Loucy (cell line): Measurements from ENCODE around the gene LSM3.

Experiments
- H2AFZ ChIP-seq: fragments of 200-600 bp; sonication (generic); 2 replicates; pipeline ENCODE4 v1.6.0; 2016; ENCODE audit warnings: antibody characterized with exemption, mild to moderate bottlenecking, low read length, moderate library complexity
- H3F3A ChIP-seq: fragments of 200-600 bp; 2 replicates; pipeline ENCODE4 v1.6.0; 2016; ENCODE audit warnings: antibody characterized with exemption, low read depth, mild to moderate bottlenecking
- H3K27me3 ChIP-seq: fragments of 200-600 bp; sonication (generic); 2 replicates; pipeline ENCODE4 v1.6.1; 2014; ENCODE audit warnings: low read length, mild to moderate bottlenecking; ENCODE audit not compliant: insufficient read depth, poor library complexity, severe bottlenecking
- H3K36me3 ChIP-seq: fragments of 200-600 bp; sonication (generic); 2 replicates; pipeline ENCODE4 v1.6.1; 2016; ENCODE audit warnings: low read length; ENCODE audit not compliant: insufficient read depth
- H3K4me1 ChIP-seq: fragments of 200-600 bp; sonication (generic); 2 replicates; pipeline ENCODE4 v1.5.1; 2014; ENCODE audit warnings: low read length, mild to moderate bottlenecking; ENCODE audit not compliant: insufficient read depth, poor library complexity, severe bottlenecking
- H3K4me2 ChIP-seq: fragments of 200-600 bp; sonication (generic); 2 replicates; pipeline ENCODE4 v1.6.0; 2014; ENCODE audit warnings: antibody characterized with exemption, low read length, low read depth, mild to moderate bottlenecking; ENCODE audit not compliant: poor library complexity, severe bottlenecking
- H3K4me3 ChIP-seq: fragments of 200-600 bp; sonication (generic); 2 replicates; pipeline ENCODE4 v1.5.1; 2014; ENCODE audit warnings: low read length, mild to moderate bottlenecking, mixed read lengths; ENCODE audit not compliant: poor library complexity, severe bottlenecking
- H3K79me2 ChIP-seq: fragments of 200-600 bp; sonication (generic); 2 replicates; pipeline ENCODE4 v1.6.1; 2014; ENCODE audit warnings: low read length; ENCODE audit not compliant: insufficient read depth
- H3K9ac ChIP-seq: fragments of 200-600 bp; sonication (generic); 2 replicates; pipeline ENCODE4 v1.6.0; 2014; ENCODE audit warnings: mild to moderate bottlenecking, low read depth, low read length, moderate library complexity; ENCODE audit not compliant: poor library complexity, severe bottlenecking
- H3K9me2 ChIP-seq: fragments of 200-600 bp; sonication (generic); replicated peaks from 2 replicates; pipeline ENCODE4 v1.6.1; 2016; ENCODE audit warnings: low read depth, low read length, mixed read lengths
- H3K9me3 ChIP-seq: fragments of 200-600 bp; sonication (generic); 2 replicates; pipeline ENCODE4 v1.6.1; 2014; ENCODE audit warnings: mild to moderate bottlenecking, antibody characterized with exemption, low read length, low read depth; ENCODE audit not compliant: insufficient read depth
- H4K20me1 ChIP-seq: fragments of 200-600 bp; sonication (generic); 2 replicates; pipeline ENCODE4 v1.6.0; 2014; ENCODE audit warnings: antibody characterized with exemption, low read length, mild to moderate bottlenecking; ENCODE audit not compliant: insufficient read depth, poor library complexity, severe bottlenecking
- EZH2phosphoT487 ChIP-seq: fragments of 200-600 bp; IDR thresholded peaks from 2 replicates; pipeline ENCODE4 v1.6.1; 2018; ENCODE audit warnings: antibody characterized with exemption, mild to moderate bottlenecking, moderate library complexity, borderline replicate concordance
- TF ChIP-seq, protein P1 (sequence below): fragments of 200-600 bp; sonication (generic); conservative IDR thresholded peaks from 2 replicates; pipeline ENCODE4 v1.5.1; 2014; ENCODE audit warnings: mild to moderate bottlenecking, antibody characterized with exemption, low read length

Gene LSM3

DNA sequence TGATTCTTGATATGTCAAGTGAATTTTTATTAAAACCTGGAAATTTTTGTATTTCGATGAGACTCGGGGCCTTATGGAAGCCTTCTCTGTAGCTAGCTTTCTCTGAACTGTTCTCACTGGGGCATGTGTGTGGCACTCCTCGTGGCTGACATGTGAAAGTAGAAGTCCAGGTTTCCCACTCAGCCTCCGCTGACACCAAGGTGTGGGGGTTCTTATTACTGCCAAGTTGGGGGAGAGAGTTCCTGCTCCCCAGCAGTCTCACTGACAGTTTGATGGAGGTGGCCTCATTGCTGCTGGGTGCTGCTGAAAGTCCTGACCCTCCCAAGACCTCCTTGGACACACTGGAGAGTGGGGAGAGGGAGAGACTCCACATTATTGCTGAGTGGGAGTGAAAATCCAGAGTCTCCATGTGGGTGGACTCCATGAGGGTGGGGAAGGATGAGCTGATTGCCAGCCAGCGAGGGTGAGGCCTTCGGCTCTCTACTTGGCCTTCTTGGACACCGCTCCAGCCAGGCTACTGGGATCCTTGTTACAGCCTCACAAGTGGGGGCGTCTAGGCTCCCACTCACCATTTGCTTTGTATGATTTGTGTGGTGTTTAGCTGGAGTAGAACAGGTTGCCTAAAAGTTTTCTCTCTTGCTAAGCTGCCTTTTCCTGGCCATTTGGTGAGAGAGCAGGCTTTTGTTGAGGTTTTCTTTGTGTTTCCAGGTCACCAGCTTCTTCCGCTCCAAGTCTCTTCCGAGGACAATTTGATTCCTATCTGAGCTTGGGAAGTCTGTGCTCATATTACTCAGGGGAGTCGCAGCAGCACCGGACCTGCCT is 64.1 kb downstream of the LSM3 start:
- H3K9ac ChIP-seq = no peak overlapping the region
- H3K9me3 ChIP-seq = no peaks in the 10 kb centered on the region
- H3K9me2 ChIP-seq = no peaks in the 10 kb centered on the region
- H3K79me2 ChIP-seq = no peaks in the 10 kb centered on the region
- H3K4me2 ChIP-seq = no peak overlapping the region
- H4K20me1 ChIP-seq = no peaks in the 10 kb centered on the region
- no peaks in the 10 kb centered on the region for H3K27me3 ChIP-seq
- no peaks in the 10 kb centered on the region for H3K36me3 ChIP-seq
- no peaks in the 10 kb centered on the region for H3F3A ChIP-seq
- no peak overlapping the region for H3K4me3 ChIP-seq
- H2AFZ ChIP-seq = no peak overlapping the region
- peaks cover 8% of the 10 kb centered on the region for H3K4me1 ChIP-seq
- no peak for TF ChIP-seq EZH2phosphoT487
- TF ChIP-seq, protein P1, sequence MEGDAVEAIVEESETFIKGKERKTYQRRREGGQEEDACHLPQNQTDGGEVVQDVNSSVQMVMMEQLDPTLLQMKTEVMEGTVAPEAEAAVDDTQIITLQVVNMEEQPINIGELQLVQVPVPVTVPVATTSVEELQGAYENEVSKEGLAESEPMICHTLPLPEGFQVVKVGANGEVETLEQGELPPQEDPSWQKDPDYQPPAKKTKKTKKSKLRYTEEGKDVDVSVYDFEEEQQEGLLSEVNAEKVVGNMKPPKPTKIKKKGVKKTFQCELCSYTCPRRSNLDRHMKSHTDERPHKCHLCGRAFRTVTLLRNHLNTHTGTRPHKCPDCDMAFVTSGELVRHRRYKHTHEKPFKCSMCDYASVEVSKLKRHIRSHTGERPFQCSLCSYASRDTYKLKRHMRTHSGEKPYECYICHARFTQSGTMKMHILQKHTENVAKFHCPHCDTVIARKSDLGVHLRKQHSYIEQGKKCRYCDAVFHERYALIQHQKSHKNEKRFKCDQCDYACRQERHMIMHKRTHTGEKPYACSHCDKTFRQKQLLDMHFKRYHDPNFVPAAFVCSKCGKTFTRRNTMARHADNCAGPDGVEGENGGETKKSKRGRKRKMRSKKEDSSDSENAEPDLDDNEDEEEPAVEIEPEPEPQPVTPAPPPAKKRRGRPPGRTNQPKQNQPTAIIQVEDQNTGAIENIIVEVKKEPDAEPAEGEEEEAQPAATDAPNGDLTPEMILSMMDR = no peak

- TF ChIP-seq EZH2phosphoT487 = no peak
- TF ChIP-seq, protein P1 = no peak
- H3K4me2 ChIP-seq = no peak overlapping the region
Observed at GRCh38 chr3:14243782-14244181, 65.2 kb downstream of the LSM3 start.

GRCh38 chr3:14244521-14245247 is 66.1 kb downstream of the LSM3 start:
- Histone ChIP-seq H3K4me3 (no peak overlapping the region), H3K36me3 (no peaks in the 10 kb centered on the region), H4K20me1 (no peaks in the 10 kb centered on the region), H3F3A (no peaks in the 10 kb centered on the region), H3K79me2 (no peaks in the 10 kb centered on the region), H3K4me1 (peaks cover 15% of the 10 kb centered on the region), H3K9ac (no peak overlapping the region), H2AFZ (no peak overlapping the region), H3K9me3 (no peaks in the 10 kb centered on the region), H3K27me3 (no peaks in the 10 kb centered on the region), H3K4me2 (no peak overlapping the region), H3K9me2 (no peaks in the 10 kb centered on the region)
- TF ChIP-seq EZH2phosphoT487 = no peak
- TF ChIP-seq, protein P1 = no peak

More at GRCh38 chr3:14243782-14244181, 65.2 kb downstream of the LSM3 start:
- no peaks in the 10 kb centered on the region for H3K9me3 ChIP-seq
- no peaks in the 10 kb centered on the region for H3F3A ChIP-seq
- H3K9ac ChIP-seq = no peak overlapping the region
- H2AFZ ChIP-seq = no peak overlapping the region
- no peaks in the 10 kb centered on the region for H3K79me2 ChIP-seq
- no peaks in the 10 kb centered on the region for H3K36me3 ChIP-seq
- no peaks in the 10 kb centered on the region for H4K20me1 ChIP-seq
- H3K4me3 ChIP-seq = no peak overlapping the region
- peaks cover 8% of the 10 kb centered on the region for H3K4me1 ChIP-seq
- no peaks in the 10 kb centered on the region for H3K27me3 ChIP-seq
- H3K9me2 ChIP-seq = no peaks in the 10 kb centered on the region
